PC-3 (cell line): ENCODE data around the gene KCTD20.

ENCODE experiments used
- CTCF ChIP-seq: fragments of 300-600 bp; sonication (generic); conservative IDR thresholded peaks from 2 replicates; pipeline ENCODE4 v1.5.1; 2017; ENCODE audit warnings: antibody characterized with exemption, low read depth, mild to moderate bottlenecking, low read length
- EZH2 ChIP-seq: fragments of 300-600 bp; sonication (generic); IDR thresholded peaks from one replicate; pipeline ENCODE4 v1.6.1; 2017; ENCODE audit warnings: antibody characterized with exemption, mild to moderate bottlenecking, low read length; ENCODE audit not compliant: unreplicated experiment

GRCh38 chr6:36443471-36444428 lies 950 bp downstream of the KCTD20 start:
- peak; percentile 57 for TF ChIP-seq CTCF
- TF ChIP-seq EZH2, result no peak
